ENCODE data around the gene STRN.

The STRN gene

DNA sequence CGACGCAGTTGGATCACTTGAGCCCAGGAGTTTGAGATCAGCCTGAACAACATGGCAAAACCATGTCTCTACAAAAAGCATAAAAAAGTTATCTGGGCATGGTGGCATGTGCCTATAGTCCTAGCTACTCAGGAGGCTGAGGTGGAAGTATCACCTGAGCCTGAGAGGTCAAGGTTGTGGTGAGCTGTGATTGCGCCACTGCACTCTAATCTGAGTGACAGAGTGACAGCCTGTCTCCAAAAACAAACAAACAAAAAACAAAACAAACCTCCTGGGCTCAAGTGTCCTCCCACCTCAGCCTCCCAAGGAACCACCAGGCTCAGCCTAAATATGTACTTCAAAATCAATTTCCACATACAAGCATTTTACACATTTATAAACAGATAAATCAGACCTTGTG is 83.8 kb downstream of the STRN start:
- no peak for DNase-seq (ENCODE audit: extremely low read depth, low read depth)
- no peak overlapping the region for H3K4me3 ChIP-seq (replicated peaks; ENCODE audit: low read depth, low read length)
- TF ChIP-seq, protein P1, sequence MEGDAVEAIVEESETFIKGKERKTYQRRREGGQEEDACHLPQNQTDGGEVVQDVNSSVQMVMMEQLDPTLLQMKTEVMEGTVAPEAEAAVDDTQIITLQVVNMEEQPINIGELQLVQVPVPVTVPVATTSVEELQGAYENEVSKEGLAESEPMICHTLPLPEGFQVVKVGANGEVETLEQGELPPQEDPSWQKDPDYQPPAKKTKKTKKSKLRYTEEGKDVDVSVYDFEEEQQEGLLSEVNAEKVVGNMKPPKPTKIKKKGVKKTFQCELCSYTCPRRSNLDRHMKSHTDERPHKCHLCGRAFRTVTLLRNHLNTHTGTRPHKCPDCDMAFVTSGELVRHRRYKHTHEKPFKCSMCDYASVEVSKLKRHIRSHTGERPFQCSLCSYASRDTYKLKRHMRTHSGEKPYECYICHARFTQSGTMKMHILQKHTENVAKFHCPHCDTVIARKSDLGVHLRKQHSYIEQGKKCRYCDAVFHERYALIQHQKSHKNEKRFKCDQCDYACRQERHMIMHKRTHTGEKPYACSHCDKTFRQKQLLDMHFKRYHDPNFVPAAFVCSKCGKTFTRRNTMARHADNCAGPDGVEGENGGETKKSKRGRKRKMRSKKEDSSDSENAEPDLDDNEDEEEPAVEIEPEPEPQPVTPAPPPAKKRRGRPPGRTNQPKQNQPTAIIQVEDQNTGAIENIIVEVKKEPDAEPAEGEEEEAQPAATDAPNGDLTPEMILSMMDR (IDR thresholded peaks at IDR 0.05; ENCODE audit: low read depth, low read length, missing control alignments) = no peak

DNA sequence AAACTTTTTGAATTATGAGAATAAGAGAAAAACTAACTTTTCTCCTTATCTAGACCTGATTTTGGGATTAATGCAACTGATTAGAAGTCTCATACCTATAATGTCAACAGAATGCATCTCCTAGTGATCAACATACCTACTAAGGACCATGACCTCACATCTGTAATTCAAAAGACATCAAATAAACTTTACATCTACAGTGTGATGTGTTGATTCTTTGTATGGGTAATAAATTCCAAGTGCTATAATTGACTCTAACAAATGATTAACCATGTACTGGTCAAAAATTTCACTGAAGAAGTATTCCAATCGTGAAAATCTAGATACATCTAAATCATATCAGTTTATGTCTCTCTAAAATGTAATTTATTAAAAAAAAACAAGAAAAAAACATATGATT is 84.5 kb downstream of the STRN start:
- no peak for DNase-seq (ENCODE audit: extremely low read depth, low read depth)
- TF ChIP-seq, protein P1 (IDR thresholded peaks at IDR 0.05; ENCODE audit: low read depth, low read length, missing control alignments) = no peak
- H3K4me3 ChIP-seq (replicated peaks; ENCODE audit: low read depth, low read length) = no peak overlapping the region

DNA sequence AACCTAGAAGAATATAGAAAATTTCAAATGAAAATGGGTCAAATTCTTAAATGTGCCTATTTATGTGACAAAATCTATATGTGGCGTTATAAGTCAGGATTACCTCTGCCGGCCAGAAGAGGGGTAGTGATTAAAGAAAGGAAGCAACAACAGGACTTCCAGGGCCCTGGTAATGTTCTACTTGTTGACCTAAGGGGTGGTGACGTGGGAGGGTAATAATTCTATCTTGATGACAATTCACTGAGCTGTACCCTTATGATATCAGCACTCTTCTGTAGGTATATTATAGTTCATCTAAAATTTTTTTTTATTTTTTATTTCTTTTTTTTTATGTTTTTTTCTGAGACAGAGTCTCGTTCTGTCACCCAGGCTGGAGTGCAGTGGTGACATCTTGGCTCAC is 87.9 kb downstream of the STRN start:
- TF ChIP-seq, protein P1 (IDR thresholded peaks at IDR 0.05; ENCODE audit: low read depth, low read length, missing control alignments) = no peak
- no peak overlapping the region for H3K4me3 ChIP-seq (replicated peaks; ENCODE audit: low read depth, low read length)
- no peak for DNase-seq (ENCODE audit: extremely low read depth, low read depth)

DNA sequence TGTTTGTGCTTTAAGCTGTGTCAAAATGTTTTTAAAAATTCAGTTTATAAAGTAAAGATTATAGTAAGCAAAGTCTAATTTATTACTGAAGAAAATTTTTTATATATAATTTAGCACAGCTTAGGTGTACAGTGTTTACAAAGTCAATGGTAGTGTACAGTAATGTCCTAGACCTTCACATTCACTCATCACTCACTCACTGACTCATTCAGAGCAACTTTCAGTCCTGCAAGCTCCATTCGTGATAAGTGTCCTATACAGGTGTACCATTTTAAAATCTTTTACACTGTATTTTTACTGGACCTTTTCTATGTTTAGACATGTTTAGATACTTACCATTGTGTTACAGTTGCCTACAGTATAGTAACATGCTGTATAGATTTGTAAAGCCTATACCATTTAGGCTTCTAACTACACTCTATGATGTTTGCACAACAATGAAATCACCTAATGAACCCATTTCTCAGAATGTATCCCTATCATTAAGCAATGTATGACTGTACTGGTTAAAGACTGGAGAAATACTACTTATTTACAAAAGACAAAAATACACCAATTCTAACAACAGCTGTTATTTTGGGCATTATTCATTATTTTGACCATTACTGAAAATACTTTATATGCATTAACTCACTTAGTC is 95.1 kb downstream of the STRN start:
- H3K4me3 ChIP-seq (replicated peaks; ENCODE audit: low read depth, low read length) = no peak overlapping the region
- DNase-seq (ENCODE audit: extremely low read depth, low read depth) = no peak
- TF ChIP-seq, protein P1 (IDR thresholded peaks at IDR 0.05; ENCODE audit: low read depth, low read length, missing control alignments) = no peak

DNA sequence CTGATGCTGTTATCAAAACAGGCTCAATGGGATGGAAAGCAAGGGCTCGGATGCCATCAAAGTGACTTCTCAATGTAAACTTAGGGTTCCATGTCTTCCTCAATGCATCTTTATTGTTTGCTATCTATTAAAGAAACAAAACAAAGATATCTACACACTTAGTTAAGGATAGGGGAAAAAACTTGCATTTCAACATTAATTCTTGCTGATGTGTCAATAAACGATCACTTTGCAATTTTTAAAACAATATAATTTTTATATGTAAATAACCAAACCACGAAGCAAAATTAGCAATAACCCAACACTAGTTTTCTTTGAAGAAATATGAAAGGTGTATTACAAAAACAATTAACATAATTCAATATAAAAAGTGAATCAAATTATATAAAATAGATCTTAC is 96.7 kb downstream of the STRN start:
- H3K4me3 ChIP-seq (replicated peaks; ENCODE audit: low read depth, low read length) = no peak overlapping the region
- no peak for DNase-seq (ENCODE audit: extremely low read depth, low read depth)
- TF ChIP-seq, protein P1 (IDR thresholded peaks at IDR 0.05; ENCODE audit: low read depth, low read length, missing control alignments) = no peak

DNA sequence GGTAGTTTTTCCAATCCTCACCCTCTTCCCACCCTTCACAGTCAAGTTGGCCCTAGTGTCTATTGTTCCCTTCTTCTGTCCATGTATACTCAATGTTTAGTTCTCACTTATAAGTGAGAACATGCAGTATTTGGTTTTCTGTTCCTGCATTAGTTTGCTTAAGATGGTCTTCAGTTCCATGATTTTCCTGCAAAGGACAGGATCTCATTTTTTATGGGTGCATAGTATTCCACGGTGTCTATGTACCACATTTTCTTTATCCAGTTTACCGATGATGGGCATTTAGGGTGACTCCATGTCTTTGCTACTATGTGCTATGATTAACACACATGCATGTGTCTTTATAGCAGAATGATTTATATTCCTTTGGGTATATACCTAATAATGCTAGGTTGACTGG is 104.4 kb downstream of the STRN start:
- no peak overlapping the region for H3K4me3 ChIP-seq (replicated peaks; ENCODE audit: low read depth, low read length)
- TF ChIP-seq, protein P1 (IDR thresholded peaks at IDR 0.05; ENCODE audit: low read depth, low read length, missing control alignments) = no peak
- DNase-seq (ENCODE audit: extremely low read depth, low read depth) = no peak

DNA sequence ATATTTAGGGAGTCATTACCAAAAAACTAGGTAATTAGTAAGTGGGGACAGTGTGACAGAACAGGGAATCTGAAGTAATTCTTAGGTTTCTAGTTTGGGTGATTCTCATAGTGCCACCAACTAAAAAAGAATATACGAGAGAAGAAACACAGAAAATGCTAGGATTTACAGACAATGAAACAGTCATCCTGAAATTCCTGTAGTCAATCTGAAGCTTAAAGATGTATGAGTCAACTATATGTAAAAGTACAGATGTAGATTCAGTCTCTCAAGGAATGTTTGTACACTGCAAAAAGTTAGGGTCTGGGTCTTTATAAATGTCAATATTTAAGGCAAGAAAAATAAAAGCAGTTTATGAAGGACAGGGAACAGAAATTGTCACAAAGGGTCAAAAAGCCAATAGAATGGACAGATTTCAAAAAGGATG is 107.0 kb downstream of the STRN start:
- no peak for DNase-seq (ENCODE audit: extremely low read depth, low read depth)
- H3K4me3 ChIP-seq (replicated peaks; ENCODE audit: low read depth, low read length) = no peak overlapping the region
- TF ChIP-seq, protein P1 (IDR thresholded peaks at IDR 0.05; ENCODE audit: low read depth, low read length, missing control alignments) = no peak

Data from HFF-Myc (cell line).